Esophagus squamous epithelium (tissue), 4 donors: ENCODE data around the gene ZER1.

Experiments
- CTCF ChIP-seq, 6 experiments: fragments of 450-650 bp in 4 of 6; fragments of 200-600 bp in 2 of 6; sonication (generic) in 2 of 6; IDR thresholded peaks; one replicate each; pipeline ENCODE4 v1.5.1; 2016 to 2019; ENCODE audit warnings: antibody characterized with exemption in 6 of 6, mild to moderate bottlenecking in 4 of 6, moderate library complexity in 4 of 6
- POLR2A ChIP-seq, 4 donors: fragments of 450-650 bp; IDR thresholded peaks; one replicate each; pipeline ENCODE4 v1.6.1; 2017; ENCODE audit warnings: antibody characterized with exemption in 4 of 4, mild to moderate bottlenecking in 4 of 4, moderate library complexity in 3 of 4

DNA sequence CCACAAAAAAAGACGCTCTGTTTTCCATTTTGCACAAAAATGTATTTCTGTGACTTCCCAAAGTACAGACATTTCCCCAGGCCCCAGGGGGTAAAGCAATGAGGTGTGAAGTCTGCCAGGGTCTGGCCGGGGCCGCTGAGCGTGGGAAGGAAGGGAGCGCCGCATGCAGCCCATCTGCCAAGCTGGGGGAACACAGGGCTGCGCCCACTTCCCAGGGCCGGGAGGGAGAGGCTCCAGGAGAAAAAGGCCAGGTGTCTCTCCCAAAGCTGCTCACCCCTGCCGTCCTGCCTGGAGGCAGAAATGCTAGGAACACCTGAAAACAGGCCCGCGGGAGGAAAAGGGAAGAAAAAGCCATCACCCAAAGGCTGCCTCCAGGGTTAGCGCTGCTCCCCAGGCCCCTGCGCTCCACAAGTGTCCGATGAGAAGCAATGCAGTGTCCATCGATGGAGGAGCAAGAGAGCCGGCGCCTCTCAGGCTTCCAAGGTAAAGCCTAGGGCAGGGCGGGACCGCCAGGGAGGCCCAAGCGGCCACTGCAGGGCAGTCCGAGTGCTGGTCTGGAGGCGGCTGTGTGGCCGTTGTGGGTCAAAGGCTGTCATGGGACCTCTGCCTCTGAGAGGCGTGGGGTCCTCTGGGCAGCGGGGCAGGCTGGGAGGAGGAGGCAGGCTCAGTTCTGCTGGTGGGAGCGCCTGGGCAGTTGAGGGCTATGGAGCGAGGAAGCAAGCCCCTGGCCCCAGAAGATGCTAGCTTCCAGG is 41.8 kb downstream of the ZER1 start:
- TF ChIP-seq CTCF (IDR thresholded peaks at IDR 0.05) = no peak
- TF ChIP-seq POLR2A (IDR thresholded peaks at IDR 0.05) = no peak
